GM21723 (cell line): Measurements from ENCODE around the gene LMCD1.

Source experiments
- ATAC-seq: cut with Tn5 transposase; IDR thresholded peaks from one replicate; pipeline ENCODE4 v1.9.1; 2021; ENCODE audit warnings: mild to moderate bottlenecking, moderate library complexity; ENCODE audit not compliant: unreplicated experiment

LMCD1 gene

GRCh38 chr3:8501371-8502131, at the start of gene LMCD1:
Gene LMCD1 (plus strand): TSS chr3:8501823. CDS start chr3:8501939, 116 bp downstream.
- ATAC-seq, result peak; percentile 96

GRCh38 chr3:8452112-8452511, 49.5 kb upstream of the LMCD1 start:
- ATAC-seq, result no peak

GRCh38 chr3:8453153-8453552, 48.5 kb upstream of the LMCD1 start:
- ATAC-seq, result no peak

- no peak for ATAC-seq
Observed at GRCh38 chr3:8455526-8456411, 45.9 kb upstream of the LMCD1 start.

GRCh38 chr3:8456412-8456811, 45.2 kb upstream of the LMCD1 start:
- ATAC-seq, result no peak

- ATAC-seq, result no peak
Observed at GRCh38 chr3:8457039-8457438, 44.6 kb upstream of the LMCD1 start.

GRCh38 chr3:8458238-8458661, 43.4 kb upstream of the LMCD1 start:
- ATAC-seq, result no peak

GRCh38 chr3:8458711-8459110, 42.9 kb upstream of the LMCD1 start:
- no peak for ATAC-seq

GRCh38 chr3:8460050-8460708, 41.4 kb upstream of the LMCD1 start:
- ATAC-seq, result no peak

- no peak for ATAC-seq
Observed at GRCh38 chr3:8460815-8461456, 40.7 kb upstream of the LMCD1 start.

GRCh38 chr3:8464668-8465067, 37.0 kb upstream of the LMCD1 start:
- ATAC-seq, result no peak

- ATAC-seq, result no peak
Observed at GRCh38 chr3:8466526-8466925, 35.1 kb upstream of the LMCD1 start.

GRCh38 chr3:8470801-8471200, 30.8 kb upstream of the LMCD1 start:
- no peak for ATAC-seq

- no peak for ATAC-seq
Observed at GRCh38 chr3:8472549-8472948, 29.1 kb upstream of the LMCD1 start.

GRCh38 chr3:8473029-8473428, 28.6 kb upstream of the LMCD1 start:
- no peak for ATAC-seq

GRCh38 chr3:8473990-8474389, 27.6 kb upstream of the LMCD1 start:
- ATAC-seq, result no peak

GRCh38 chr3:8474991-8475390, 26.6 kb upstream of the LMCD1 start:
- no peak for ATAC-seq

- ATAC-seq, result no peak
Observed at GRCh38 chr3:8480699-8481098, 20.9 kb upstream of the LMCD1 start.

GRCh38 chr3:8481380-8481779, 20.2 kb upstream of the LMCD1 start:
- no peak for ATAC-seq

GRCh38 chr3:8482263-8482662, 19.4 kb upstream of the LMCD1 start:
- ATAC-seq, result no peak
